Tibial artery (tissue), 4 donors: Measurements from ENCODE around the gene SBF2.
"Not testable (repeated sequence)": the region's sequence is repeated elsewhere in the genome, so short reads cannot be mapped to it uniquely, and the experiment has no call there.

Source experiments
- DNase-seq, 2 donors: peaks; one replicate each; pipeline ENCODE4 v3.0.0-alpha.2; 2019
- H3K27ac ChIP-seq, 2 donors: fragments of 200-600 bp; sonication (generic) in 1 of 2; 1 replicate in 1 of 2; 2 replicates in 1 of 2; pipeline ENCODE4 v1.5.1; 2018 to 2019; ENCODE audit warnings: mild to moderate bottlenecking in 1 of 2
- H3K27me3 ChIP-seq, 2 donors: fragments of 200-600 bp; sonication (generic) in 1 of 2; one replicate each; pipeline versions ENCODE4 v1.5.1 to v1.6.0; 2016 to 2019
- H3K36me3 ChIP-seq, 3 donors: fragments of 200-600 bp; sonication (generic) in 2 of 3; one replicate each; pipeline ENCODE4 v1.5.1; 2016 to 2019; ENCODE audit warnings: mild to moderate bottlenecking in 2 of 3
- H3K4me1 ChIP-seq, 4 donors: fragments of 200-600 bp; sonication (generic) in 2 of 4; 1 replicate in 3 of 4; 2 replicates in 1 of 4; pipeline ENCODE4 v1.5.1; 2016 to 2019
- H3K4me3 ChIP-seq, 2 donors: fragments of 200-600 bp; sonication (generic) in 1 of 2; 1 replicate in 1 of 2; 2 replicates in 1 of 2; pipeline ENCODE4 v1.5.1; 2018 to 2019; ENCODE audit warnings: mild to moderate bottlenecking in 2 of 2
- H3K9me3 ChIP-seq, 3 donors: fragments of 200-600 bp; sonication (generic) in 1 of 3; one replicate each; pipeline ENCODE4 v1.5.1; 2016 to 2019
- intact Hi-C: fragments of 100-400 bp; cut with DNase I; formaldehyde crosslinking; loops from one replicate; pipeline ENCODE4 v1.15.0; 2023; ENCODE audit warnings: low total_unique reads
- TF ChIP-seq, protein P1 (sequence below), 2 experiments: fragments of 200-600 bp in 1 of 2; fragments of 450-650 bp in 1 of 2; IDR thresholded peaks; one replicate each; pipeline ENCODE4 v1.5.1; 2017 to 2019; ENCODE audit warnings: antibody characterized with exemption in 2 of 2, mild to moderate bottlenecking in 1 of 2, moderate library complexity in 1 of 2

SBF2 gene

GRCh38 chr11:10092426-10092825 lies 201.6 kb downstream of the SBF2 start:
- intact Hi-C loops: no loop called here
- no peak for DNase-seq
- TF ChIP-seq, protein P1, sequence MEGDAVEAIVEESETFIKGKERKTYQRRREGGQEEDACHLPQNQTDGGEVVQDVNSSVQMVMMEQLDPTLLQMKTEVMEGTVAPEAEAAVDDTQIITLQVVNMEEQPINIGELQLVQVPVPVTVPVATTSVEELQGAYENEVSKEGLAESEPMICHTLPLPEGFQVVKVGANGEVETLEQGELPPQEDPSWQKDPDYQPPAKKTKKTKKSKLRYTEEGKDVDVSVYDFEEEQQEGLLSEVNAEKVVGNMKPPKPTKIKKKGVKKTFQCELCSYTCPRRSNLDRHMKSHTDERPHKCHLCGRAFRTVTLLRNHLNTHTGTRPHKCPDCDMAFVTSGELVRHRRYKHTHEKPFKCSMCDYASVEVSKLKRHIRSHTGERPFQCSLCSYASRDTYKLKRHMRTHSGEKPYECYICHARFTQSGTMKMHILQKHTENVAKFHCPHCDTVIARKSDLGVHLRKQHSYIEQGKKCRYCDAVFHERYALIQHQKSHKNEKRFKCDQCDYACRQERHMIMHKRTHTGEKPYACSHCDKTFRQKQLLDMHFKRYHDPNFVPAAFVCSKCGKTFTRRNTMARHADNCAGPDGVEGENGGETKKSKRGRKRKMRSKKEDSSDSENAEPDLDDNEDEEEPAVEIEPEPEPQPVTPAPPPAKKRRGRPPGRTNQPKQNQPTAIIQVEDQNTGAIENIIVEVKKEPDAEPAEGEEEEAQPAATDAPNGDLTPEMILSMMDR (IDR thresholded peaks at IDR 0.05): no peak

GRCh38 chr11:10091314-10092045 lies 202.5 kb downstream of the SBF2 start:
- TF ChIP-seq, protein P1 (IDR thresholded peaks at IDR 0.05): no peak
- Histone ChIP-seq H3K27me3 (no peaks in the 10 kb centered on the region), H3K4me1 (peaks cover 0 to 19% (median 2%) of the 10 kb centered on the region in 4 donors), H3K36me3 (no peaks in the 10 kb centered on the region), H3K27ac (no peak overlapping the region), H3K9me3 (no peaks in the 10 kb centered on the region), H3K4me3 (no peak overlapping the region)
- intact Hi-C loops: no loop called here
- DNase-seq: no peak

More at GRCh38 chr11:10092426-10092825, 201.6 kb downstream of the SBF2 start:
- H3K36me3 ChIP-seq: no peaks in the 10 kb centered on the region
- no peak overlapping the region for H3K27ac ChIP-seq
- H3K4me3 ChIP-seq: no peak overlapping the region
- peaks cover 0 to 2% (median 0%) of the 10 kb centered on the region in 3 donors for H3K9me3 ChIP-seq
- H3K4me1 ChIP-seq: peaks cover 0 to 11% (median 0%) of the 10 kb centered on the region in 4 donors
- no peaks in the 10 kb centered on the region for H3K27me3 ChIP-seq

GRCh38 chr11:10087923-10088225 lies 206.1 kb downstream of the SBF2 start:
- Histone ChIP-seq H3K4me1 (peaks cover 0 to 19% (median 2%) of the 10 kb centered on the region in 4 donors), H3K9me3 (peaks cover 0 to 10% (median 4%) of the 10 kb centered on the region in 3 donors)
- intact Hi-C loops, H3K4me3 ChIP-seq, H3K27ac ChIP-seq, DNase-seq, H3K27me3 ChIP-seq, H3K36me3 ChIP-seq: not testable (repeated sequence)

DNA sequence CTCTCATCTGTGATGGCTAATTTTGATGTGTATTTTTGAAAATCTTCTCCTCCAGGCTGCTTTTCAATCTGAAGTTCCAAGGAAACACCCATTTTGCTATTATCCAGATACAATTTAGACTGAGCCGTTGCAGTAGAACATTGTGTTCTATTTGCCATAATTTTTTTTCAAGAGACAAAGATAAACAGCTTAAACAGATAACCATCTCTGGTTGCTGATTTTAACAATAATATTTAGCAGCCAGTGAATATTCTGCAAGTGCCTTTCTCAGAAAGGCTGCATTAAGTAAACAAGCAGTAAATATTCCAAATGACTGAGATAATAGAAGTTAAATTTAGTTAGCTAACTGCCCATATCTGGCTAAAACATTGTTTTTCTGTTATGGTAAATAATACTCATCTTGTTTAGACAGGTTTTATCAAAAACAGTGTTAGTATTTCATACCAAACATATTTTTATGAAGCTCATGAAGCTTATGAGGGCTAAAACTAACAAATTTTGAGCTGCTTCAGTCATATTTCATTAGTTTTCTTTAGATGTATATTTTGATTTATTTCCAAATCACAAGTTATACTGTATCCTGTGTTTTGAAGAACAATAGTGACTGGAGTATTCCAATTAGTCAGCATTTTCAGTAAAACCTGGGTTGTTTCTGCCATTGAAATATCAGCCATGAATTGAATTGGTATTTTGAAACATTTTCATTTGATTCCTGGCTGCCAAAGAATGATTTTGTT lies 206.7 kb downstream of the SBF2 start:
- Histone ChIP-seq H3K4me3 (no peak overlapping the region), H3K4me1 (peaks cover 0 to 19% (median 2%) of the 10 kb centered on the region in 4 donors), H3K9me3 (peaks cover 0 to 10% (median 4%) of the 10 kb centered on the region in 3 donors), H3K27me3 (no peaks in the 10 kb centered on the region), H3K36me3 (no peaks in the 10 kb centered on the region), H3K27ac (no peak overlapping the region)
- intact Hi-C loops: no loop called here
- TF ChIP-seq, protein P1 (IDR thresholded peaks at IDR 0.05): no peak
- DNase-seq: no peak

GRCh38 chr11:10080138-10080537 lies 213.9 kb downstream of the SBF2 start:
- Histone ChIP-seq H3K4me3 (no peak overlapping the region), H3K4me1 (peaks cover 0 to 15% (median 8%) of the 10 kb centered on the region in 4 donors), H3K9me3 (peaks cover 0 to 44% (median 4%) of the 10 kb centered on the region in 3 donors), H3K36me3 (no peaks in the 10 kb centered on the region), H3K27ac (no peak overlapping the region), H3K27me3 (no peaks in the 10 kb centered on the region)
- TF ChIP-seq, protein P1 (IDR thresholded peaks at IDR 0.05): no peak
- intact Hi-C loops: no loop called here
- no peak for DNase-seq
